ENCODE data around the gene KYNU. TPM values are rescaled to one million over a fixed set of nuclear protein-coding genes. Genes with fewer than 3 reads are reported as not detected.

KYNU gene
- total and polyA plus RNA-seq, 9 of the 15 experiments (the other 6 are each of a cell fraction or from before 2014, with no cell fraction given), result 2.6 to 11.6 (median 7.2) TPM

- TF ChIP-seq TSHZ1 (CRISPR knock-in tag; IDR thresholded peaks at IDR 0.05), result no peak
- TF ChIP-seq MGA (IDR thresholded peaks at IDR 0.05), result no peak
- TF ChIP-seq FOXJ3 (CRISPR knock-in tag; IDR thresholded peaks at IDR 0.05), result no peak
- no peak for TF ChIP-seq TEAD2 (tag; IDR thresholded peaks at IDR 0.05)
- TF ChIP-seq MAFF (IDR thresholded peaks at IDR 0.05; ENCODE audit: low read length), result no peak
- TF ChIP-seq TEAD1 (CRISPR knock-in tag; IDR thresholded peaks at IDR 0.05), result no peak
Observed at GRCh38 chr2:142869461-142870106, 7.9 kb upstream of the KYNU start (continued).

All from K562 (cell line).